C4-2B (cell line): ENCODE results near the gene C1orf174.

Experiments
- CTCF ChIP-seq: fragments of 450-650 bp; conservative IDR thresholded peaks from 2 replicates; pipeline ENCODE4 v1.5.1; 2017; ENCODE audit warnings: mild to moderate bottlenecking
- ZFX ChIP-seq: fragments of 450-650 bp; IDR thresholded peaks from 2 replicates; pipeline ENCODE4 v1.6.1; 2017

- TF ChIP-seq CTCF (no peak), ZFX (no peak)
Measured at GRCh38 chr1:3939242-3940080, 39.4 kb upstream of the C1orf174 start.
